Stimulated activated naive CD4-positive, alpha-beta T cell treated with Interleukin-2 at 50 U/mL for 16 hours (primary cell): ENCODE measurements around the gene ZNF148.
"Not testable (repeated sequence)": the region's sequence is repeated elsewhere in the genome, so short reads cannot be mapped to it uniquely, and the experiment has no call there.

ENCODE experiments used
- DNase-seq: peaks from one replicate; lab custom pipeline; 2025; lab: John Stamatoyannopoulos, UW

The ZNF148 gene

DNA sequence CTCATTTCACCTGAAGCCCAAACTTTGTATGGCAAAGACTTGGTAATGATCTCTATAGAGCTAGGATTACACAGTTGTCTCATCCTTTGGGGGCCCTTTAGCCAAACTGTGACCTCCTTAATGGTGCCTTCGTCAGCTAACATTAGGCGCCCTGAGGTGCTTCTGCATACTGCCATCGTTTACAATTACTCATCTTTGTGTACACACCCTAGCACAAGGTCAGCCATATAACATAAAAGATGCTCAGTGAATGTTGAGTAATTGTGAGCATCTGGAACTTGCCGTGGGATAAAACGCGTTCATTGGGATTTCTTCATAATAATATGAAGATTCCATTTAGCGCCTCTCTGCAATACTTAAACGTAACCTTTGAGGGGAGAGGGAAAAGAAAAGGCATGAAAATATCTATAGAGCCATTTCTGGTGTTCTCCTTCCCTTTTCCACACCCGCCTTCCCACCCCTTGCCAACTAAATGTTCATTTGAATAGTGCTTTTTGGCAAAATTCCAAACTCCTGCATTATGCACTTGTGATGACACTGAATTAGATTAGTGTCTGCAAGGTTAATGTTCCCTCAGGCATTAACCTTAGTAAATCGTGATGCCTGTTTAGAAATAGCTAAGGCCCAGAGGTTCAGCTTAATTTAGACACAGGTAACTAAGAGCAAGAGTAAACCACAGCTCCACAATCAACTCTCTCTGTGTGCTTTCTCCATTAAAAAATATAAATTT lies 990 bp upstream of the ZNF148 start:
- DNase-seq: no peak

DNA sequence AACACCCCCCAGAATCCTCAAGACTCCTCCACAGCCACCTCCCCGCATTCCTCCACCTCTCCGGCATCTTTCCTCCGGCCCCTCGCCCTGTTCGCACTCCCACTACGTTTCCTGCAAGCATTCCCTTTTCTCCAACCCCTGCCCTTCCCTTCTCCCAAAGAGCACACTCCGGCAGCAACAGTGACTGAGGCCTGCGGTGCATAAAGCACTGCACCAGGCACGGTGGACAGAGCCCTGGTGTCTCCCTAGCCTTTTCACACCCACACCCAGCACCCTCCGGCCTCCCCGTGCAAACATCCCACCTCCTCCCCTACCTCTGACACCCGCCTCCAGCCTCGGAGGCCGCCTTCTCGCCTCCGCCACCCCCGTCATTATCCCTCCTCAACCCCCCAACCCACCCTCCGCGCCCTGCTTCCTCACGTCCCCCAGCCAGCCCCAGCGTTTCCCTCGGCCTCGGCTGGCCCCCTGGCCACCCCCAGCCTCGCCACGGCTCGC lies 577 bp downstream of the ZNF148 start:
- DNase-seq: no peak

DNA sequence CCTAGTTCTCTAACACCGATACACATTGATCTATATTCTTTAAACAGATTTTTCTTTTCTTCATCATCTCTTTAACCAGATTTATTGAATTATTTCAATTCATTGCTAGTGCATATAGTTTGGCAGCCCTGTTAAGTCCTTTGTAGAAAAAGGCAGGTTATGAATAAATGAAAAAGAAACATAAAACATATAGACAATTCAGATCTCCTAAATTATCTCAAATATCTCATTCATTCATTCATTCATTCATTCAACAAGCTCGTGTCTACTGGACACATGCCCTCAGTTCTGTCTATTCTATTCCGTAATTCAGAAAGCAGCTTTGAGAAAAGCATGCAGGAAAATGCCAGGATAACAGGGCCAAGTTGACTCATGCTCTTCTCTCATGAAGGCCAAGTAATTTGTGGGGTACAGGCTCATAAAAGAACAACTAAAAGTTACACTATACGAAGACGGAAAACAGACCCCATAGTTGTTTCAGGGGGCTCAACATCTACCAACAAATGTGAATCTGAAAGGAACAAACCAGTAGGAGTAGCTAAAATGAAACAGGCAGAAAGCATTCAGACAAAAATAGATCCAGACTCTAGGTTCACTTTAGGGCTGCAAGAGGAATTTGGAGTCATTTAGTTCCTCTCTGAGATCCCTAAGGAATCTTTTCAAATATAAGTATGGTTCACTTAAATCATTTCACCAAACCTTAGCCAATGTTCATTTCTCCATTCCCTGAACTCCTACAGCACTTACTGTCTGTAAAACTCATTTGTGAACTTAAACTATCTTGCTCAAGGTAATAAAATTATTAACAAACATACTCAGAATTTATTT lies 7.5 kb downstream of the ZNF148 start:
- DNase-seq: no peak

GRCh38 chr3:125366132-125366531 lies 9.0 kb downstream of the ZNF148 start:
- no peak for DNase-seq

GRCh38 chr3:125359700-125360099 lies 15.4 kb downstream of the ZNF148 start:
- no peak for DNase-seq

DNA sequence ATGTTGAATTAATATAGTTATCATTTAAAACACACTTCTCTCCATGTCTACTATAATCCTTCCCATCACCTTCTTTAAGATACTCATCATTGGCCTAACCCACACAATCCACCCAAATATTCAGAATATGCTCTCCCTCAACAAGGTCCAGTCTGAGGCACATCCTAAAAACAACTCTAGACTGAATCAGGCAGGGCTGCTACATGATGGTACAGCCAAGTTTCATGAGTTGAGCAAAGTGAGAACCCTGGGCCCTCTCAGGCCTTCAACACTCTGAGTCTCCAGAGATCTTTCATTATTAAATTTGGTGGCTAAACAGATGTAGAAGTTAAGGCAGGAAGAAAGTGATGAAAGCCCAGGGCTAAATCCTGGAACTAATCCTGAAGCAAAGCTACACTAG lies 16.2 kb downstream of the ZNF148 start:
- no peak for DNase-seq

GRCh38 chr3:125357837-125358236 lies 17.3 kb downstream of the ZNF148 start:
- no peak for DNase-seq

- DNase-seq: peak; percentile 41
Observed at GRCh38 chr3:125357032-125357658, 18.0 kb downstream of the ZNF148 start.

DNA sequence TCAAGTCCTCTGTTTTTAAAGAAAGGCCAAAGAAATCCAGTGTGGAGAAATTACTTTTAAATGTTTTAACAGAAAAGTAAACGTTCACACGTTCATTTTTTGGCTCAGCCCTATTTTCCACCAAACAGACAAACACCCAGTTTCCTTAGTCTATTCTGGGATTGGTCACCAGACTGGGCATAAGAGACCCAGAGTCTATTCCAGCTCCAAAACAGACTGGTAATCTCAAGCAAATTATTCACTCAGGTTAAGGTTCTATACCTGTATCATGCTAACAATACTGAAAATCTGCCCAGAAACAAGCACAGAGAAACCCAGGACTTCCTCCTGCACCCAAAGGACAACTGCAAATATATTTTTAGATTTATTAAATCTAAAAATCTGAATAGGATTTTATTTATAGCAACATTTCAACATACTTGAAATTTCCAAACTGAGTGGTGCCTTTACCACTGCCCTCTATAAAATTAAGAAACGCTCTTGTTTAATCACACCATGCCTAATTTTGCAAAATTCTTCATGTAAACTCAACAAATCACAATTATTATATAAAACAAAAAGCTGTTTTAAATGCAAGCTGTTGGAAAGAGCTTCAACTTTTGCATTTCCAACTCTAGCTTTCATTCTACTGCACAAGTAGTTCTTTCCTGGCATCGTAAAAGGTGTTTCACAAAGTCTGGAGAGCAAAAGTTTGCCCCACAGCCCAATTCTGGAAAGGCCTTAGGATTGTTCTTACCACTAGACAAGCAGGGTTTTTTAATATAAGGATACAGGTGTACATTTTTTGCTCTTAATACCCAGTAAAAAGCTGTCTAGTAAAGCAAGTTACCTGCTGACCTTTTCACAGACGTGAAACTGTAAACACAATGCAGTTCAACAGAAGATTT lies 18.7 kb downstream of the ZNF148 start:
- no peak for DNase-seq

- DNase-seq: no peak
Observed at GRCh38 chr3:125353659-125354058, 21.5 kb downstream of the ZNF148 start.

- no peak for DNase-seq
Observed at GRCh38 chr3:125353128-125353527, 22.0 kb downstream of the ZNF148 start.

DNA sequence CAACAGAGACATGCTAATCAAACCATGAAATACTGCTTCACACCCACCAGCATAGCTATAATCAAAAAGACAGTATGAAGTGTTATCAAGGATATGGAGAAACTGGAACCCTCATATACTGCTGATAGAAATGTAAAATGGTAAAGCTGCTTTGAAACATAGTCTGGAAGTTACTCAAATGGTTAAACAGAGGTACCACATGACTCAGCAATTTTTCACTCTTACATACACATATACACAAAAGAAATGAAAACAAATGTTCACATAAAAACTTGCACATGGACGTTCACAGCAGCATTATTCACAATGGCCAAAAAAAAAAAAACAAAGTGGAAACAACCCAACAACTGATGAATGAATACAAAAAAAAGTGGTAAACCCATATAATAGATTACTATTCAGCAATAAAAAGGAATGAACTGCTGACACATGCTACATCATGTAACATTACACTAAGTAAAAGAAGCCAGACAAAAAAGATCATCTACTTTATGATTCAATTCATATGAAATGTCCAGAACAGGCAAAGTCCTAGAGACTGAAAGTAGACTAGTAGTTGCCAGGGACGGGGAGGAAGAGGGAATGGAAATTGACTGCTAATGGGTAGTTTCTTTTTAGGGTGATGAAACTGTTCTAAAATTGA lies 23.2 kb downstream of the ZNF148 start:
- DNase-seq: no peak

- DNase-seq: no peak
Observed at GRCh38 chr3:125351152-125351551, 24.0 kb downstream of the ZNF148 start.

- DNase-seq: no peak
Observed at GRCh38 chr3:125350597-125350996, 24.5 kb downstream of the ZNF148 start.

- DNase-seq: no peak
Observed at GRCh38 chr3:125349556-125350165, 25.5 kb downstream of the ZNF148 start.

- DNase-seq: no peak
Observed at GRCh38 chr3:125349055-125349454, 26.1 kb downstream of the ZNF148 start.

GRCh38 chr3:125343367-125343766 lies 31.8 kb downstream of the ZNF148 start:
- DNase-seq: not testable (repeated sequence)

DNA sequence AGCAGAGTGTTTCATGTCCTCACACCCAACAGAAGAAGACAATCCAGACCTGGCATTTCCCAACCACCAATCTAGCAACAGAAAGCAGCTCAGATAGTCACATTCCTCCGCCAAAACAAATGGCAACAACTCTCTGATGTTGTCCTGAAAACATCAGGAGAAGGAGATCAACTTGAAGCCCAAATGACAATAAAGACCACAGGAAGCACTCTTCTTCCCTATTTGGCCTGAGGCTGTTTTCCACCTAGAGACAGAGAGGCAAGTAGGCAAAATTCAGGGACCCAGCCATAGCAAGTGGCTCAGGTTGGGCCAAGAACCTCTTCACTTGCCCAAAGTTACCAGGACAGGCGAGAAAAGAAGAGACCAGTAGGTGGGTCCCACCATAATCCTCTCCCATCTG lies 35.0 kb downstream of the ZNF148 start:
- DNase-seq: no peak

DNA sequence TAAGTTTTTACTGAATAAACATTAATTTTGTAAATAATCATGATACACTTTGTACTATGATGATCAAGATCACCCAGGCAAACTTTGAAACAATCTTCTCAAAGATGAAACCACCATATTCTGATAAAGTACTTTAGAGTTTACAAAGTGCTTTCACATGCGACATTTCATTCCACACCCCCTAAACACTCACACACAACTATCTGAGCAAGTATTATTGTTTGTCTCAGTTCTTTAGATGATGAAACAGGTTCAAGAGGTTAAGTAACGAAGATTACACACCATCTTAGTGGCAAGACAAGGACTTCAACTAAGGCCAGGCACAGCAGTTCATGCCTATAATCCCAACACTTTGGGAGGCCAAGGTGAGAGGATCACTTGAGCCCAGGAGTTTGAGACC lies 37.6 kb downstream of the ZNF148 start:
- no peak for DNase-seq

DNA sequence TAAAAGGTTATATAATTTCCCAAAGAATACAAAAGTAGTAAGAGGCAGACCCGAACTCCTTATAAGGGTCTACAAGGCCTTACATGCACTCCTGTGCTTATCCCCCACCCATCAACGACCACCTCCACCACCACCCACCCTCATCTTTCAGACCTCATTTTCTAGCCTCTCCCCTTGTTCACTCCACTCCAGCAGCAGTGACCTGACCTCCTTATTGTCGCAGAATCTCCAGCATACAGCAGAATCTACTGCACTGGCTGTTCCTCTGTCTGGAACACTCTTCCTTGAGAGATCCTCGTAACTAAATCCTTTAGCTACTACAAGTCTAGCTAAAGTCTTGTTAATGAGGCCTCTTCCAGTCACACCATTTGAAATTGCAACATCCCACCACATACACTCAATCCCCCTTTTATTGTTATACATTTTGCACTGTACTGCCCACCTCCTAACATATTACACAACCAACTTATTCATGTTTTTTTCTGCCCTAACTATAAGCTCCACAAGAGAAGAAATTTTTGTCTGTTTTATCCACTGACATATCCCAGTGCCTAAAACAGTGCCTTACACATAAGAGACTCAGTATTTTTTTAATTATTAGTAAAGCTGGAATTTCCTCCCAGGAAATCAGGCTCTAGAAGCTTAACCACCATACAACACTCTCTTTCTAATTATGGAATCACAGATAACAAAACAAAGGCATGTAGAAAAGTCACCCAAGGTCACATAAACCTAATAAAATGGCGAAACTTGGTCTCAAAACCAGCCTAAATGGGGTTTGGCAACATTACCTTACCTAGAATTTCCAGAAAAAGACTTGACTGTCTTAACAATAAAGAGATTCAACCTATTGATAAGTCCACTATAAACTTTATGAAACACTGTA lies 40.2 kb downstream of the ZNF148 start:
- DNase-seq: no peak
